NK-92 treated with Interleukin-12 subunit alpha and Interleukin-12 subunit beta, amount 100 ng/mL, for 24 hours (cell line): ENCODE data around the gene CDH5.

Source experiments
- DNase-seq: peaks from one replicate; lab custom pipeline; 2025; lab: John Stamatoyannopoulos, UW

CDH5 gene

DNA sequence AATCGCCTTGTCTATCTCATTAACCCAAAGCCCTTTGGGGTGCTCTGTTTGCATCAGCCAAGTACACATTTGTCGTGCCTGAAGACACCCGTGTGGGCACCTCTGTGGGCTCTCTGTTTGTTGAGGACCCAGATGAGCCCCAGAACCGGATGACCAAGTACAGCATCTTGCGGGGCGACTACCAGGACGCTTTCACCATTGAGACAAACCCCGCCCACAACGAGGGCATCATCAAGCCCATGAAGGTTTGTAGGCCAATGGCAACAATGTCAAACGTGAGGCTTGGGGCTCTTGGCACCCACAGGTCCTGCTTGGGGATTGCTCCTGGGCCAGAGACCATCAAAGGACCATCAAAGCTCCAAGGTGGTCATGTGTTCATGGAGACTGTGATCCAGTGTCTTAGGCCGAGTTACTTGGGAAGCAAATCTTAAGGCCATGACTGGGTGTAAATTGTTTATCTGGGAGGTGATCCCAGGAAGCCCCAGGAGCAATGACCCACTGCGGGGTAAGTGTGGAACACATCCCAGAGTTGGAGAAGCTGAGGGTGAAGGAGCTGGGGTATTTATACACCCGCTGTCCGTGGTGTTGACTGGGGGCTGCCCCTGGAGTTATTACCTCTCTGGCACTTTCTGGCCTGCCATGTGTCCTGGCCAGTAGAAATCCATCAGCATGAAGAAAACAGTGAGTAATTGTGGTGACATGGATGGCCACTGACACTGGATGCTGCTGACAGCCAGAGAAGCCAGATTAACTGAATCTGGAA lies 24.0 kb downstream of the CDH5 start:
- DNase-seq = no peak

DNA sequence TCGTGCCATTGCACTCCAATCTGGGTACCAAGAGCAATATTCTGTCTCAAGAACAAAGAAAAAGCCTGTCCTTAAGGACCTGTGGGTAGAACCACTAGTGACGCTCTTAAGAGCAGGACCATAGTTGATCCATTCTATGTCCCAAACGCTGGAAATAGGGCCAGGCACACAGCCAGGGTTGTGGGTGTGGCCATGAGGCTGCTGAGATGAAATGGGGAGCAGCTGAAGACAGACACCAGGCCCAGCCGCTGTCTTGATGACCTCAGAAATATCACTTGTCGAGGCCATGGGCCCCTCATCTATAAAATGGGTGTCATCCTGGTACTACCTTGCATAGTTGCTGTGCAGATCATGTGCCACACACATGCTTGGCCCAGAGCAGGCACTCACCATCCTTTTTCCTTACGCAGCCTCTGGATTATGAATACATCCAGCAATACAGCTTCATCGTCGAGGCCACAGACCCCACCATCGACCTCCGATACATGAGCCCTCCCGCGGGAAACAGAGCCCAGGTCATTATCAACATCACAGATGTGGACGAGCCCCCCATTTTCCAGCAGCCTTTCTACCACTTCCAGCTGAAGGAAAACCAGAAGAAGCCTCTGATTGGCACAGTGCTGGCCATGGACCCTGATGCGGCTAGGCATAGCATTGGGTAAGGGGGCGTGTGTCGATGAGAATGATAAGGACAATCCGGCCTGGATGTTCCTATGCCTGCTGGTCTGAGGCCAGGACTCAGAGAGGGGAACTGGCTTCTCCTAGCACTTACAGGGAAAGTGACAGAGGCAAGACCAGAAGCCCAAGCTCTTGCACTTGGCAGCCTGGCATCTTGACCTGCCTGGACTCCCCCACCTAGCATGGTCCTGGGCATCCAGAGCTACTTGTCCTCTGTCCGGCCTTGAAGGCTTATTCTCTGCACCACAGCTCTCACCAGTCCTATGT lies 25.5 kb downstream of the CDH5 start:
- DNase-seq = no peak

DNA sequence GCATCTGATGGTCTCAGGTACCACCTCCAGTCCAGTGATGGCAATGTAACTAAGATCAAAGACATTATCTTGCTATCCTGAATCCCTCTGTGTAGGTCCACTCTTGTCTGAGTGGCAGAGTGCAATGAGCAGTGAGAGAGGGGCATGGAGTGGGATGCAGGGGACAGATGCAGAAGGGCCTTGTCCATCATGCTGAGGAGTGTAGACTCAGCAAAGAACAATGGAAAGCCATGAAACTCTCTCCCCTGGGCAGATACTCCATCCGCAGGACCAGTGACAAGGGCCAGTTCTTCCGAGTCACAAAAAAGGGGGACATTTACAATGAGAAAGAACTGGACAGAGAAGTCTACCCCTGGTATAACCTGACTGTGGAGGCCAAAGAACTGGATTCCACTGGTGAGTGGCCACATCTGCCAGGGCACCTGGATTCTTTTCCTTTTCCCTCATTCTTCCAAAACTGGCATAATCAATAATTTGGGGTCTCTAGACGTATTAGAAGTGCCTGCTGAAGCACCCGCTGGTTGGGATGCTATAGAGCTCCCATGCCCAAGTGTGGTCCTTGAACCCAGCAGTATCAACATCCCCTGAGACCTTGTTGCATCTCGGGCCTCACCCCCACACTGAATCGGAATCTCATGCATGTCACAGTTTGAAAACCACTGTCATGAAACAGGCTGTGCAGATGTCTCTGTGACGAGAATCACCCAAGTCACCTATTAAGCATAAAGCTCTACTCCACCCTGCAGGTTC lies 29.5 kb downstream of the CDH5 start:
- DNase-seq = no peak

DNA sequence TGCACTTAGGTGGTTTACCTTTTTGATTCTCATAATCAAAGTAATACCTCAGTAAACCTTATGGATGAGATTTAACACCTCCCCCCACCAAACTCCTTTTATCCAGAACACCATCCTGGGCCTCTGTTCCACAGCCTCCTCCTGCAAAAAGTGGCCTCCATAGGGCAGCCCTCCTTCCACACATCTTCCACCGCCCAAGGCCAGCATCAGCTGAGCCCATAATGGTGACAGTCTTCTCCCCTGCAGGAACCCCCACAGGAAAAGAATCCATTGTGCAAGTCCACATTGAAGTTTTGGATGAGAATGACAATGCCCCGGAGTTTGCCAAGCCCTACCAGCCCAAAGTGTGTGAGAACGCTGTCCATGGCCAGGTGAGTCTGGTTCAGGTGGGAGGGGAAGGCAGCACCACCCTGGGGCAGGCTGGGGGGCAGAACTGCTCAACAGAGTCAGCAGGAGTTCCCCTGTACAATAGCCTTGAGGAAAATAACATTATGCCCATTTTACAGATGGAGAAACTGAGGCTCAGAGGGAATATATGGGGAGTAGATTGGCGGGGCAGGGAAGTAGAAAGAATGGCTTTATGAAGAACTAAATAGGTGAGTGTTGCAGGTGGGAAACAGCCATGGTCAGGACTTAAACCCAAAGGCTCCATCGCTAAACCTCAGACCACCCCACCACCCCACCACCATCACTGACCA lies 31.4 kb downstream of the CDH5 start:
- no peak for DNase-seq

DNA sequence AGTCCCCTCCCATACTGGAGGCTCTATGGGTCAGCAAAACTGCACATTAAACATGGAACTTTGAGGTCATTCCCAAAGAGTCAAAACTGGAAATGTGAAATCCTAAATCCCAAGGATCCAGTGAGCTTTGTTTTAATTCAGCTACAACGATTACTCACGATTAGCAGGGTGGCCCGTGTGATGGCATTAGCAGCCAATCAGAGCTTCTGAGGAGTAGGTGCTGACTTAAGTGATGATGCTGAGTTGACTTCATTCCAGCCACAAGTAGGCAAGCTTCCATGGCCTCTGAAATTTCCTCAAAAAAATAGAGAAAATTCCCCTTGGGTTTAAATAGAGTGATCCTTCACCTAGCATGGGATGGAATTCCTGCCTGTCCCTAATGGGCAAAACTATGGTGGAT lies 32.5 kb downstream of the CDH5 start:
- no peak for DNase-seq

DNA sequence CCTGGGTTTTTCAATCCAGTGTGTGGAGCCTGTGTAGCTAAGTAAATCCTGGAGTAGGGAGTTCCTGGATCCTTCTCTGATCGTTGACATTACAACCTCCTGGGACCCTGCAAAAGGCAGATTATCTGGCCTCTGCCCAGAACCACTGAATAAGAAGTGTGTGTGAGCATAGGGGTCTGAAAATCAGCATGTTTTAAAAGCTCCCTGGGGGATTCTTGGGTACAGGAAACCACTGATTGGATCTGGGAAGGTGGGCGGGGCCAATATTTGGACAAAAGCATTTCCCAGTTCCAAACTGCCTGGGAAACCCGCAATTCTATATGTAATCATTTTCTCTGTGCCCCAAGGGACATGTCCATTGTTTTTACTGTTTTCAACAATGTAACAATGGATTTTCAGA lies 33.4 kb downstream of the CDH5 start:
- no peak for DNase-seq

DNA sequence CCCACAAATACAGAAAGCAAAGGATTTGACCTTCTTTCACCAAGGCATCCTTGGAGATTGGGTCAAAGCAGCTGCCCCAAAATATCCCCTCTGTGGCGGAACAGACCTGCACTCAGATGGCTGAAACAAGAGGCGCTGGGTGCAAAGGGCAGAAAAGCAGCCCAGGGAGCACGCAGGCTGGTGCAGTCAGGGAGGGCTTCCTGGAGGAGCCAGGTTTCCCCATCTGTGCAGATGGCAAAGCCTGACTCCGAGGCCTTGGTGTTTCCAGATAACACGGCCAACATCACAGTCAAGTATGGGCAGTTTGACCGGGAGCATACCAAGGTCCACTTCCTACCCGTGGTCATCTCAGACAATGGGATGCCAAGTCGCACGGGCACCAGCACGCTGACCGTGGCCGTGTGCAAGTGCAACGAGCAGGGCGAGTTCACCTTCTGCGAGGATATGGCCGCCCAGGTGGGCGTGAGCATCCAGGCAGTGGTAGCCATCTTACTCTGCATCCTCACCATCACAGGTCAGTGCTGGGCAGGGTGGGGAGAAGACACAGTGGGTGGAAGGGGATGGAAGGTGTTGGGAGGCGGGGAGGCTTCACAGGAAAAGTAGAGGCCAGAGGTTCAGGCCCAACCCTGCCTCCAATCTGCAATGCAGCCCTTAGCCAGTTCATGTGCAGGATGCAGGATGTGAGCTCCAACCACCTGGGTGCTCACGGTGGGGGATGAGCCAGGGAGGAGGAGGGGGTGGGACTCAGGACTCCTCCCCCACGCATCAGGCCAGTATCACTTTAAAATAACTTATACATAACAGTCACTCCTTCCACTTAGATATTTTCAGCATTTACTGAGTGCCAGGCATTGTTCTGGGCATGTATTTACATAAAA lies 34.3 kb downstream of the CDH5 start:
- no peak for DNase-seq

DNA sequence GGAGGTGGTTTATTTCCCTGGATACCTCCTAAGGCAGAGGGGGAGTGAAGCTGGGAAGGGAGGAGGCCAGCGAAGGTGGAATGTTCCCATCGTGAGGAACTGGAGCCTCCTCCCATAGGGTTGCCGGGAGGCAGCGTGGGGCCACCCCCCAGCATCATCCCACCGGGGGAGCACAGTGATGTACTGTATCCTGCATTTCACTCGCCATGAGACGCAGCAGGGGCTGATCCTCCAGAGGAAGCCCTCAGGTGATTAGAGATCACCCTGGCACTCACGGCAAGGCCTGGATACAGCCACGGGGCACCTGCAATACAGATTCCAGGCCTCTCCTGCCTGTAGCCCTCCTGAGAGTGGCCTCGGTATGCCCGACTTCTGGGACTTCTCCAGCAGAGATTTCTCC lies 35.1 kb downstream of the CDH5 start:
- DNase-seq = no peak

DNA sequence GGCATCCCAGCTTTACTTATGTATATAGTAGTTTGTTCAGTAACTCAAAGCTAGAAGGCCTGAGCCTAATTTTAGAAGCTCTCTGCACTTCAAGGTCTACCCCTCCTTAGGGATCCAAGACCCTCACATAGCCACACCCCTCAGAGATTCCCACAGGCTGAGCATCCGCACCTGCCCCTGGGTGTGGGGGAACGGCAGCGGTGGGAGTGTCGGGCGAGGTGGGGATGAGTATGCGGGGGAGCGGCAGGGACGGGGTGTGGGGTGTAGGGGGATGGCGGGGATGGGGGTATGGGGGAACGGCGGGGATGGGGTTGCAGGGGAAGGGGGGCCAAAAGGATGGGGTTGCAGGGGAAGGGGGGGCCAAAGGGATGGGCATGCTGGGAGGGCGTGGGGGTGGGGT lies 35.7 kb downstream of the CDH5 start:
- DNase-seq = no peak

DNA sequence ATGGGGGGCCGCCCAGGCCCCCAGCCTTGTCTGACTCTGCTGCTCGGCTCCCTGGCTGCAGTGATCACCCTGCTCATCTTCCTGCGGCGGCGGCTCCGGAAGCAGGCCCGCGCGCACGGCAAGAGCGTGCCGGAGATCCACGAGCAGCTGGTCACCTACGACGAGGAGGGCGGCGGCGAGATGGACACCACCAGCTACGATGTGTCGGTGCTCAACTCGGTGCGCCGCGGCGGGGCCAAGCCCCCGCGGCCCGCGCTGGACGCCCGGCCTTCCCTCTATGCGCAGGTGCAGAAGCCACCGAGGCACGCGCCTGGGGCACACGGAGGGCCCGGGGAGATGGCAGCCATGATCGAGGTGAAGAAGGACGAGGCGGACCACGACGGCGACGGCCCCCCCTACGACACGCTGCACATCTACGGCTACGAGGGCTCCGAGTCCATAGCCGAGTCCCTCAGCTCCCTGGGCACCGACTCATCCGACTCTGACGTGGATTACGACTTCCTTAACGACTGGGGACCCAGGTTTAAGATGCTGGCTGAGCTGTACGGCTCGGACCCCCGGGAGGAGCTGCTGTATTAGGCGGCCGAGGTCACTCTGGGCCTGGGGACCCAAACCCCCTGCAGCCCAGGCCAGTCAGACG lies 36.2 kb downstream of the CDH5 start:
- DNase-seq = no peak

DNA sequence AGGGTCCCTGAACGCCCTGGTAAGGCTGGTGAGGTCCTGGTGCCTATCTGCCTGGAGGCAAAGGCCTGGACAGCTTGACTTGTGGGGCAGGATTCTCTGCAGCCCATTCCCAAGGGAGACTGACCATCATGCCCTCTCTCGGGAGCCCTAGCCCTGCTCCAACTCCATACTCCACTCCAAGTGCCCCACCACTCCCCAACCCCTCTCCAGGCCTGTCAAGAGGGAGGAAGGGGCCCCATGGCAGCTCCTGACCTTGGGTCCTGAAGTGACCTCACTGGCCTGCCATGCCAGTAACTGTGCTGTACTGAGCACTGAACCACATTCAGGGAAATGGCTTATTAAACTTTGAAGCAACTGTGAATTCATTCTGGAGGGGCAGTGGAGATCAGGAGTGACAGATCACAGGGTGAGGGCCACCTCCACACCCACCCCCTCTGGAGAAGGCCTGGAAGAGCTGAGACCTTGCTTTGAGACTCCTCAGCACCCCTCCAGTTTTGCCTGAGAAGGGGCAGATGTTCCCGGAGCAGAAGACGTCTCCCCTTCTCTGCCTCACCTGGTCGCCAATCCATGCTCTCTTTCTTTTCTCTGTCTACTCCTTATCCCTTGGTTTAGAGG lies 37.1 kb downstream of the CDH5 start:
- DNase-seq = no peak

DNA sequence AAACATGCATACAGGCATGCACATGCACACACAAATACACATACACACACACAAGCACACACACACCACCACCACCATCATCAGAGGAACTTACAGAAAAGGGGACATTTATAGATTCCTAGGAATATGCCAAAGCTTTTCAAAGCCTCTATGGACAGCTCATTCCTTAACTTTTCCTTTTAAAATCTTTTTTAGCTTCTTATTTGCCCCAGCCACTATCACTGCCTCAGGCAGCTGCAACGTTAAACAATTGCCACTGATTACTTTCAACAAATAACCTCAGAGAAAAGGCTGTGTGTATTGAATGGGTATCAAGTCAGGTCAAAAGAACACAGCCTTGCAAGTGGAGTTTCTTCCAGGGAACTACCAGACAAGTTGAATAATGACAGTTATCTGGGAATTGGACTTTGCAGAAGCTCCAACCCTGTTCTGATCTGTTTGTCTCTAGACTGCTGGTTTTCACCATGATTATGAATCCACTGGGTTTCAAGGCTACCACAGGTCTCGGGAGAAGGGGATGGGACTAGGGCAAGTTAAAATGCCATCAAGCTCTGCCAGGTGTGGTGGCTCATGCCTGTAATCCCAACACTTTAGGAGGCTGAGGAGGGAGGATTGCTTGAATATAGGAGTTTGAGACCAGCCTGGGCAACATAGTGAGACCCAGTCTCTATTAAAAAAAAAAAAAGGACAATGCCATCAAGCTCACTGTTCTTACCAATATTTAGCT lies 38.7 kb downstream of the CDH5 start:
- no peak for DNase-seq

DNA sequence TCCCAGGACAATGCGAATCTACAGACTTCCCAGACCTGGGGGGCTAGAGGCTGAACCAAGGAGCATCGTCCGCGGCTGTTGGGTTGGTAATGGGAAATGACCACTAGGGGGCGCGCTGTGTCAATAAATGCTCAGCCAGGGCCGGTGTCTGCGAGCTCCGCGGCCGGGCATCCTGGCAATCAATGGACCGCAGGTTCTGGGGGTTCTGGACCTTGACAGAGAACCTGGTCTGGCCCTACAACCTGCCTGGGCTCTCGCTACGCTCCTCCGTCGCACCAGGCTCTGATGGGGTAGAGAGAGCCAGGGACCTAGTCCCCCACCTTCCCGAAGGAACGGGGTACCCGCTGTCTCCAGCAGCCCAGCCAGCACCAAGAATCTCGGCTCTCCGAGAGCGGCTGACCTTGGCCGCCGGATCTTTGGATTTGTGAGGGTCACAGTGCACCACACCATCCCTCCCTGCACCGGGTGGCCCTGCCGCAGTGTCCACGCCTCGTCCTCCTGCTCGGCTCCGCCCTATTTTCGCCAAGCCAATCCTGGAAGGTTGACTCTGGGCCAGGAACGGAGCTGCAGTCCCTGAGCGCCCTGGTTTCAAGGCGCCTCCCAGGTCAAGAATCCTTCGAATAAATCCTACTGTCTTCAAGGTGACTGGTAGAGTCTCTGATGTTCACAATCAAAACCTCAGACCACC lies 40.2 kb downstream of the CDH5 start:
- DNase-seq = peak; percentile 63

DNA sequence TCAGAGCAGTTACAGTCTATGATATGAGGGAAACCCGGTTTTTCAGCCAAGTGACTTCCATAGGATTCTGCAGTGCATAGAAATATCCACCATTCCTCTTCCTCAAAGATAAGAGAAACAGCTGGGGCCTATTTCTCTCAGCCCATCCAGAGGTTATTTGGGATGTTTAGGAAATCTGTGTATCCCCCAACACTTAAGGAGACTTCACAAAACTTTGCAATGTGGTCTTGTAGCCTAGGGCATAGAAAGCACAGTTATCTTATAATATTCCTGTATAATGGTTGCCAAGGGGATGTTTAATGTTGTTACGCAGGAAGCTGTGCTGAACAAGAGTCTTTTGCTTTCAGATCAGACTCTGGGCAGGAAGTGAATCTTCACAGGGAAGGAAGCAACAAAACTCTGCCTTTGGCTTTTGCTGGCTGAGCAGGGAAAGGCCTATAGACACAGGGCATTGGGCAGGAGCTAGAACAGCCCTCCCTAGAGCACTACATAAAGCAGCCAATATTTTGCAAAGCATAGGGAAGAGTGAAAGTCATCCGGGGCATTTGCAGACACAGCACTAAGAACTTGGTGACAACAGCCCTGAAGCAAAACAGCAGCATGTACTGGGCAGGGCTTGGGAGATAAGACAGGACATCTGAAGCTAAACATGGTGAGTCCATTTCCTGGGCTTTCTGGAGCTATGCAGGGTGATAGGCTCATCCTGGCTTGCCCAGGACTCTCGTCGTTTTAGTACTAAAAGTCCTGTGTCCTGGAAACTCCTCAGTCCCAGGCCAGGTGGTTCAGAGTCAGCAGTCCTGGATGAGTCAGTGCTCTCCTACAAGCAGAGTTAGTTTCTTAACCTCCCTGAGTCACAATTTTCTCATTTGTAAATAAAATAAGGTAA lies 41.9 kb downstream of the CDH5 start:
- no peak for DNase-seq

DNA sequence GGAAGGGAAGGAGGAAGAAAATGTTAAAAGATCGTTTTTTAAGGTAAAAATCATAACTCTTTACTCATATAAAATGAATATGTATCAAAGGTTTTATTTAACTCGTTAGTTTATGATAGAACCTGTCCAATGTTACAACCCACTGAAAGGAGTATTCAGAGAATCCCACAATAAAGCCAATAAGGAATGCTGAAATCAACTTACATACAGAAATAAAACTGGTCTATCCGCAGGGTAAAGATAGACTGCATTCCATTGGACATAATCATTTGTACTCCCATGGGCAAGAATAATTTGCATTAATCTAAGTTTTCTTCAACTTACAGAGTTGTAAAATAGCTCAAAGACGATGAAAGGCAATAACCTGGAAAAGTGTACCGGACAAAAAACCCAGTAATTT lies 42.7 kb downstream of the CDH5 start:
- DNase-seq = no peak

DNA sequence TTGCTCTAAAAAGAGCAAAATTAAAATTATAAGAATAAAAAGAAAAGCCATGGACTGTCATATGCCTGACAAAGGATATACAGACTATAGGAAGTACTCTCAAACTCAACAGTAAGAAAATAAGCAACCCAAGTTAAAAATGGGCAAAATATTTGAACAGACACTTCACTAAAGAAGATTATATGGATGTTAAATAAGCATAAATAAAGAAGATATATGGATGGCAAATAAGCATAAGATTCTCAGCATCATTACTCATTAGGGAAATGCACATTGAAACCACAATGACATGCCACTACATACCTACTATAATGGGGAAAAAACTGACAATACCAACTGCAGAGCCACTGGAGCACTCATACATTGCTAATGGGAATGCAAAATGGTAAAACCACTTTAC lies 45.7 kb downstream of the CDH5 start:
- DNase-seq = no peak

DNA sequence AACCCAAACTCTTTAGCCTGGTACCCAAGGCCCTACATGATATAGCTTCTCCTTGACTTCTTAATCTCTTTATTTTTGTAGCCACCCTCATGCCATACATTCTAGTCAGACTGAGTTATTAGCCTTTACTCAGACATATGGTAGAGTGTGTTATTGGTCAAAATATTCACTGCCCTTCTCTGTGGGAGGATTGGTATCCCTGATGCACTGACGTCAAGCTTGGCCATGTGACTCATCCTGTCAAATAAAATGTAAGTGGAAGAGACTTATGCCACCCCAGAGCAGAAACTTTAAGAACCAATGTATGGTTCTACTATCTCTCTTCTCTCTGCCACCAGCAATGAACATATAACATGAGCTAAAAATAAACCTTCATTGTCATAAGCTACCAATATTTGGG lies 48.4 kb downstream of the CDH5 start:
- DNase-seq = no peak

DNA sequence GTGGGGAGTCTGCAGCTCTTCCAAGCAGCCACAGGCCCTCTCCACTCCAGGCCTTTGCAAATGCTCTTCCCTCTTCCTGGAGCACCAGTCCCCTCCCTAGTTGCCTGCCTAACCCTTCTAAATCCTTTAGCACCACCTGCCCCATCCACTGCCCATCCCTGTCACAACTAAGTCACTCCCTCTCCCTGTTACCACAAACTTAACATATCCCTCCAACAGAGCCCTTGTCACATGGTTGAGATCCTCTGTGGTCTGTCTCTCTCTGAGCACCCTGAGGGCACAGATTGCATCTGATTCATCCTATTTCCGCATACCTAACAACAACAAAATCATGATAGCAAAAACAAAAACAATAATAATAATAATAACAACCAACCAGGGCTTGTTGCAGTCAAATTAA lies 49.6 kb downstream of the CDH5 start:
- DNase-seq = no peak
